Renal pelvis (tissue), 12 donors: ENCODE data around the gene INMT. TPM values are rescaled to one million over a fixed set of nuclear protein-coding genes. Genes with fewer than 3 reads are reported as not detected.
"Not testable (repeated sequence)": the region's sequence is repeated elsewhere in the genome, so short reads cannot be mapped to it uniquely, and the experiment has no call there.

Source experiments
- DNase-seq: peaks from one replicate; pipeline ENCODE4 v3.0.0-alpha.2; 2013
- long read RNA-seq, 16 experiments: transcript quantifications; one replicate each; lab custom pipeline, GENCODE V29; 2026
- polyA plus RNA-seq, 3 donors: library from polyadenylated mRNA; unstranded; fragments of 120-200 nt; gene quantifications; one replicate each; pipeline ENCODE4 v1.2.1, GENCODE V29; 2013; ENCODE audit not compliant: insufficient read length in 3 of 3

Gene INMT
- 1 to 10 TPM; 1.1 to 1.5 (median 1.3) TPM for polyA plus RNA-seq
- long read RNA-seq, donor 1 = 0 reads
- long read RNA-seq, donor 2 = 0 reads
- long read RNA-seq, donor 3, partial matches to known transcripts = 0 of 1 reads
- long read RNA-seq, donor 3, other reads (novel, unspliced or antisense) = 0 of 1 reads
- long read RNA-seq, donor 4 = 0 reads
- long read RNA-seq, donor 5, partial matches to known transcripts = 0 of 1 reads
- long read RNA-seq, donor 5, other reads (novel, unspliced or antisense) = 0 of 1 reads
- long read RNA-seq, donor 6 = 0 reads
- long read RNA-seq, donor 7, partial matches to known transcripts = 0 of 1 reads
- long read RNA-seq, donor 7, other reads (novel, unspliced or antisense) = 0 of 1 reads
- long read RNA-seq, donor 8, transcript INMT-201 (3 exons, 2,559 nt) = major isoform, 5 of 5 reads
- long read RNA-seq, donor 8, partial matches to known transcripts = 0 of 5 reads
- long read RNA-seq, donor 8, other reads (novel, unspliced or antisense) = 0 of 5 reads
- long read RNA-seq, donor 9, partial matches to known transcripts = 0 of 1 reads
- long read RNA-seq, donor 9, other reads (novel, unspliced or antisense) = 0 of 1 reads
- long read RNA-seq, donor 10 = 0 reads
- long read RNA-seq, donor 11 = 0 reads
- long read RNA-seq, donor 12 = 0 reads
- long read RNA-seq, donor 13 = 0 reads
- long read RNA-seq, donor 14 = 0 reads
- long read RNA-seq, donor 15, partial matches to known transcripts = 0 of 2 reads
- long read RNA-seq, donor 15, other reads (novel, unspliced or antisense) = 0 of 2 reads
- long read RNA-seq, donor 16 = 0 reads

DNA sequence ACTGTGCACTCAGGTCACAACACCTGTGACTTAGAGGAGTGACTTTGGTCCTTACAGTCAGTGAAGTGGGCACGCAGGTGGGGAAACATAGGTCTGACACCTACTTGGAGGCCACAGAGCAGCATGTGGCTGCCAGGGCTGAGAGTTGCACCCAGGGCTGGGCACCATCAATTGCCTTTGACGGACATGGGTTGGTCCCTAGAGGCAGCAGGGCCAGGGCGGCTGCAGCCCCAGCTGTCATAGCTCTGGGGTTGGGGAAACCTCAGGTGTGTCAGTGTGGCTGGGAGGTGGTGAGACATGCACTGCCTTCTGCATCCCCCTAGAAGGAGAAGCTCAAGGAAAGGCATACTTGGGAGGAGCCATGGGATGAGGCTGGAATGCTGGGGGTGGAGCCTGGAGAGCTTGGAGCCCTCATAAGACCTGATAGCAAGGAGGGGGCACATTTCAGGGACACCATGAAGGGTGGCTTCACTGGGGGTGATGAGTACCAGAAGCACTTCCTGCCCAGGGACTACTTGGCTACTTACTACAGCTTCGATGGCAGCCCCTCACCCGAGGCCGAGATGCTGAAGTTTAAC is at the start of gene INMT:
INMT (plus strand) TSS at position 440 of the 578 bp plus-strand sequence; CDS start at position 456, 16 bp downstream.
- DNase-seq = no peak

GRCh38 chr7:30702200-30702599 is 49.7 kb upstream of the INMT start:
- no peak for DNase-seq

DNA sequence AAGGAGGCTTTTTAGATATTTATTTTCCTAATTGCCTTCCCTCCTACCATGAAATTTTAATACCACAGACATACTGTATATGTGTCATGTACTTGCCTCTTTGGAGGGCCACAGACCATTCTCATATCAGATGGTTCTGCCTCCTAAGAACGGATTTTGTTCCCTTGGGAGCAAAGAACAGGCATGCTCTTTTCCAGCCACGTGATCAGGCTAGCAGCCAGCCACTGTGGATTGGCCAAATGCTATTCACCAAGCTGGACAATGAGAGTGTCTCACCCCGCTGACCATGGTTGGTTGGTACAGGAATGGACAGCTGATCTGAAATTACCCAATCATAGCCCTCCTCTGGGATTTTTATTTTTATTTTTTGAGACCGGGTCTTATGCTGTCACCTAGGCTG is 48.2 kb upstream of the INMT start:
- no peak for DNase-seq

- DNase-seq = no peak
These were observed 46.9 kb upstream of the INMT start for GRCh38 chr7:30705008-30705407.

DNA sequence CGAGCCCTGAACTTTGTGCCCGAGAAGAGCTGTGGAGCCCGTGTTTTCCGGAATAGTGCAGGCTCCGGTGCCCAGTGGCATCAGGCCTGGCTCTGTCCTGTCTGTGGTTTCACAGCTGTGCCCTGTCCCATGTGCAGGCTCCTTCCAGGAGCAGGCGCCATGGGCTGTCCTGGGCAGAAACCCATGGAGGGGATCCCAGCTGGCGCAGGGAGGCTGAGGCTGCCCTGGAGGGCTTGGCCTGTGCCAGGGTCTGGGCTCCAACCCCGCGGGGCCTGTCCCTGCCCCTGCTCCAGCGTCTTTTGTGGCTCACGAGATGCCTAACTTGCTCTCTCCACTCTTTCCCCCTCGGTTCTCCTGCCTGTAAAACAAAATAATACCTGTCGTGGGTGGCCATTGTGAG is 46.3 kb upstream of the INMT start:
- DNase-seq = no peak

DNA sequence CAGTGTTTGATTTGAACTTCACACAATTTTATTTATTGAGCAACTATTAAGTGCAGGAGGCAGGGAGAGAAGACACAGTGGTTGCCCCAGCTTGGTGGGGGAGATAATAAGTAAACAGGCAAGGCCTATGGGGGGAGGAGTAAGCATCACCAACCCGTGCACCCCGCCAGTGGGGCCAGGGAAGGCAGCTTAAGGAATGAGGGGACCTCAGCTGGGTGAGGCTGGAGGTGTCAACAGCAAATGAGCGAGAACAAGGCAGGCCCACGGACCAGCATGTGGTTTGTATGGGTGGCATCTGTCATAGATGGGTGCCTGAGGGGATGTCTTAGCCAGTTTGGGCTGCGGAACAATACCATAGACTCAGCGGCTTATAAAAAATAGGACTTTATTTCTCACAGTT is 45.6 kb upstream of the INMT start:
- no peak for DNase-seq

DNA sequence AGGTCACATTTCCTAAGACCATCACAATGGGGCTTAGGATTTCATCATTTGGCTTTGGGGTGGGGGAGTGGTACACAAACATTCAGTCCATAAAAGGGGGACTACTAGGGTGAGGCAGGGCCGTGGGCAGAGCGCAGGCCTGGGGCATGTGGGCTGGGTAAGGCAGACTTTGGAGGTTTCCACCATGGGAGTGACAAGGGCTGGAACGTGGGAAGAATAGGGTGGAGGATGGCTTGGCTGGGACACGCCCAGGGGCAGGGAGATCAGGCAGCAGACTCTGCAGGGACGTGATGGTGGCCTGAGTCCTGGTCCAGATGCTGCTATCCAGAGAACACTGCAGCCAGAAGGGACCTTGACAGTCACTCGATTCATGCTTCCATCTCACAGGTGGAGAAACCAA is 45.0 kb upstream of the INMT start:
- no peak for DNase-seq

GRCh38 chr7:30707391-30708357 is 44.3 kb upstream of the INMT start:
- no peak for DNase-seq

DNA sequence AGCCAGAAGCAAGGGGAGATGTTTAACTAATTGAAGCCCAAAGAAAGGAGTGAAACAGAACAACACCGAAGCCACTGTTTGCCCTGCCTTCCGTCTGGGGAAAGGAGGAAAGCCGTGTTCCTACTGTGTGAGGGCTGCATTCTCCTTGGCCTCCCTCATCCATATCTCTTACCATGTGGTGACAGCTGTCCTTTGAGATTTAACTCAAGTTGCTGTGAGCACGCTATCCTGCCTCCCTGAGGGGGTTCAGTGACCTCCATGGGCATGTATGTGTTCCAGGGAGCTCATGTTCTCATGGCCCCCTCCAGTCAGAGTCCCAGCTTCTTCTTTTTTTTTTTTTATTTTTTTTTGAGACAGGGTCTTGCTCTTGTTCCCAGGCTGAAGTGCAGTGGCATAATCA is 43.5 kb upstream of the INMT start:
- DNase-seq = no peak

GRCh38 chr7:30708983-30709382 is 43.0 kb upstream of the INMT start:
- no peak for DNase-seq

DNA sequence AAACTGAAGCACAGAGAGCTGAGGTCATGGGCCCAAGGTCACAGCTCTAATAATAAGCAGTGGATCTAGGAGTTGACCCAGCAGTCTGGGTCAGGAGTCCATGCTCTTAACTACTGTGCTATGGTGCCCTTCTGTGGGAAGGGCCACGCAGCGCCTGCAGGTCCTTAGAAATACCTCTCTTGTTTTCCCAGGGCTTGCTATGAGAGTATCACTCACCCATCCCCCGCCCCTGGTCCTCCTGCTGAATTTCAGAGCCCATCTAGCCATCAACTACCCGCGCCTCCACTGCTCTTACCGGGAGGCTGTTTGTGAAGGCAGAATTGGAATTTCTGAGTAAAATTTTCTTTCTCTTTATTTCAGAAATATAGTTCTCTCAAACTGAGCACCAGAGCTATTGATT is 42.4 kb upstream of the INMT start:
- DNase-seq = no peak

GRCh38 chr7:30710669-30711068 is 41.3 kb upstream of the INMT start:
- no peak for DNase-seq

- no peak for DNase-seq
These were observed 38.5 kb upstream of the INMT start for GRCh38 chr7:30713392-30713791.

DNA sequence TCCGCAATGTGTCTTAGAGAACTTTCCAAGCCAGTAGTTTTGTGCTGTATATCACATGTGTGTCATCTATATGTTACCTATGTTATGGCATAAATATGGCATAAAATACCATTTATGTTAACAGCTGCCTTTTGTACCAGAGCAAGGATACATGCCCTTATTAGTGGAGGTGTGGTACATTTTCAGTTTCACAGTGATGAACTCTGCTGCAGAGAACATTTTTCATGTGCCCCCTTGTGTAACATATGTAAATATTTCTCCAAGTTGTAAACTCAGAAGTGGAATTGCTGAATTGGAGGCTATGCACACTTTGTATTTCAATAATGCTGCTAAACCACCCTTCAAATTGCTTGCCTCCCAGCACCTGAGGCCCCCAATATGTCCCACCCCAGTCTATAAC is 37.8 kb upstream of the INMT start:
- no peak for DNase-seq

GRCh38 chr7:30717181-30717580 is 34.8 kb upstream of the INMT start:
- DNase-seq = no peak

DNA sequence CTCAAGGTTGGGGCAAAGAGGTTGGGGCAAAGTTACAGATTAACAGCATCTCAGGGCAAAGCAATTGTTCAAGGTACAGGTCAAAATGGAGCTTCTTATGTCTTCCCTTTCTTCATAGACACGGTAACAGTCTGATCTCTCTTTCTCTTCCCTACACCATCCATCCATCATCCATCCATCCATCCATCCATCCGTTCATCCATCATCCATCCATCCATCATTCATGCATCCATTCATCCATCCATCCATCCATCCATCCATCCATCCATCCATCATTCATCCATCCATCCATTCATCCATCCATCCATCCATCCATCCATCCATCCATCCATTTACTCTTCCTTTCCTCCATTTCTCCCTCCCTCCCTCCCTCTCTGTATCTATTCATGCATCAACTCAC is 32.5 kb upstream of the INMT start:
- DNase-seq = not testable (repeated sequence)

- no peak for DNase-seq
These were observed 30.7 kb upstream of the INMT start for GRCh38 chr7:30721211-30721610.

DNA sequence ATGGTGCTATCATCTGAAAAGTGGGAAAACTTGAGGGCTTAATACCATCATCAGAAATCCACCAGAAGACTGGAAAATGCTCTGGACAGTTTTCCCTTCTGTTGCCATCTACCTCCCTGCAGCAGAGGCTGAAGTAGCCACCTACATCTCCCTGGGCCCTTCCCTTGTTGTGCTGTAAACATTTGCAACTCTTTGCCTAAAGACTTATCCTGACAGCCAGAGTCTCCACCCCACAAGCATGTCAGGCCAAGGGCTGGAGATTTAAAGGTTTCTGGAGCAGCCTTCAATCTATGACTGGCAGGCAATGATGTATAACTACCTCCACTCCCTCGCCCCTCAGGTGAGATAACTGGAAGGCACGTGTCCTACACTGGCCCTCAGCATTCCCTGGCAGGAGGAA is 29.7 kb upstream of the INMT start:
- DNase-seq = no peak

DNA sequence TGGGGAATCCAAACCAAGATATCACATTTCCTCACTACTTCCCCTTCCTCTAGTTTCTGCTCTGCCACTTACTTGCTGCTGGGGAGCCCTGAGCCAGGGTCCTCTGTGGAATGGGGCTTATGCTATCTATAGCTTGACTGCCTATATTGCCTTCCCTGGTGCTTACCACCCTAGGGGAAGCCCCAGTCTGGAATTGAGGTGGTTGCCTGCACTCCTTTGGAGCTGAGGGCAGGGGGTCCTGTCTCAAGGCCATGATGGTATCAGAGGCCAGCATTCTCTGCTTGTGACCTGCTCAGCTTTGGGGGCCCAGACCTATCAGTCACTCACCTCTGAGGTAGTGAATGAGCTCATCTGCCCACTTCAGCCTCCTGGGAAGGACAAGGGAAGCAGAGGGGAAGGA is 29.3 kb upstream of the INMT start:
- DNase-seq = no peak

DNA sequence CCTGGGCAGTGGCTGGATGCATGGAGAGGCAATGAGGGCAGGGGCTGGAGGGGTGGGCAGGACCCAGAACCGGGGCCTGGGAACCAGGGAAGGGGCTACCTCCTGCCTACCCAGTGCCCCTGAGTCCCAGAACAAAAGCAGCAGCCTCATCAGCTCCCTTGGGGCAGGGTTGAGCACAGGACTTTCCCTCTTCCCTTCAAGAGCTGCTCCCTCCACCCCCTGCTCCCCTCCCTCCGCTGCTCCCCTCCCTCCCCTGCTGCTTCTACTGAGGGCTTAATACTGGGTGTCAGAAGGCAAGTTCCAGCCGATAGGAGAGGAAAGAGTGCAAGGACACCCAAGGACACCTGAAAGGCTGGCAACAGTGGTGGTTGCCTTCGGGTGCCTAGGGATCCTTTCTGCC is 28.2 kb upstream of the INMT start:
- no peak for DNase-seq

GRCh38 chr7:30726296-30727006 is 25.5 kb upstream of the INMT start:
- DNase-seq = no peak
